GM23248 (cell line): ENCODE data around the gene NAGPA.

ENCODE experiments used
- EZH2 ChIP-seq: fragments of 200-600 bp; sonication (generic); IDR thresholded peaks from 2 replicates; pipeline ENCODE4 v1.6.1; 2018; ENCODE audit warnings: antibody characterized with exemption, mild to moderate bottlenecking; ENCODE audit not compliant: insufficient read depth, poor library complexity, severe bottlenecking
- EZH2phosphoT487 ChIP-seq: fragments of 200-600 bp; sonication (generic); IDR thresholded peaks from 2 replicates; pipeline ENCODE4 v1.6.1; 2018; ENCODE audit warnings: antibody characterized with exemption, moderate library complexity, mild to moderate bottlenecking, low read depth; ENCODE audit not compliant: insufficient read depth

GRCh38 chr16:4981473-4981872 lies 52.3 kb downstream of the NAGPA start:
- TF ChIP-seq EZH2: no peak
- TF ChIP-seq EZH2phosphoT487: no peak
